ENCODE data around the gene GPR39.
"Not testable (repeated sequence)": the region's sequence is repeated elsewhere in the genome, so short reads cannot be mapped to it uniquely, and the experiment has no call there.

GPR39 gene

GRCh38 chr2:132391378-132391777, 25.2 kb upstream of the GPR39 start:
- TF ChIP-seq CTCF (conservative IDR thresholded peaks at IDR 0.05; ENCODE audit: low read depth, low read length), result no peak

GRCh38 chr2:132392221-132392620, 24.4 kb upstream of the GPR39 start:
- Histone ChIP-seq H3K36me3 (ENCODE audit: insufficient read depth) (no peaks in the 10 kb centered on the region), H3K27me3 (ENCODE audit: insufficient read depth, low read depth) (no peaks in the 10 kb centered on the region), H3K4me1 (ENCODE audit: low read depth, poor library complexity, severe bottlenecking) (no peaks in the 10 kb centered on the region), H3K27ac (no peak overlapping the region), H3K4me2 (no peak overlapping the region), H4K20me1 (ENCODE audit: insufficient read depth) (no peaks in the 10 kb centered on the region), H2AFZ (ENCODE audit: low read depth) (no peak overlapping the region), H3K9ac (no peak overlapping the region), H3K79me2 (ENCODE audit: insufficient read depth, low read depth) (no peaks in the 10 kb centered on the region), H3K4me3 (IDR thresholded peaks at IDR 0.05; ENCODE audit: insufficient read depth, low read depth, low read length) (no peak overlapping the region)
- TF ChIP-seq CTCF (conservative IDR thresholded peaks at IDR 0.05; ENCODE audit: low read depth, low read length), result no peak

More at GRCh38 chr2:132391378-132391777, 25.2 kb upstream of the GPR39 start:
- no peak overlapping the region for H2AFZ ChIP-seq (ENCODE audit: low read depth)
- H3K9ac ChIP-seq, result no peak overlapping the region
- H4K20me1 ChIP-seq (ENCODE audit: insufficient read depth), result no peaks in the 10 kb centered on the region
- H3K4me1 ChIP-seq (ENCODE audit: low read depth, poor library complexity, severe bottlenecking), result no peaks in the 10 kb centered on the region
- no peak overlapping the region for H3K27ac ChIP-seq
- no peaks in the 10 kb centered on the region for H3K27me3 ChIP-seq (ENCODE audit: insufficient read depth, low read depth)
- no peaks in the 10 kb centered on the region for H3K36me3 ChIP-seq (ENCODE audit: insufficient read depth)
- H3K79me2 ChIP-seq (ENCODE audit: insufficient read depth, low read depth), result no peaks in the 10 kb centered on the region
- no peak overlapping the region for H3K4me3 ChIP-seq (IDR thresholded peaks at IDR 0.05; ENCODE audit: insufficient read depth, low read depth, low read length)
- H3K4me2 ChIP-seq, result no peak overlapping the region

GRCh38 chr2:132392879-132393278, 23.7 kb upstream of the GPR39 start:
- Histone ChIP-seq H3K9ac (no peak overlapping the region), H3K4me1 (ENCODE audit: low read depth, poor library complexity, severe bottlenecking) (no peaks in the 10 kb centered on the region), H4K20me1 (ENCODE audit: insufficient read depth) (no peaks in the 10 kb centered on the region), H3K27me3 (ENCODE audit: insufficient read depth, low read depth) (no peaks in the 10 kb centered on the region), H2AFZ (ENCODE audit: low read depth) (no peak overlapping the region), H3K27ac (no peak overlapping the region), H3K4me2 (no peak overlapping the region), H3K79me2 (ENCODE audit: insufficient read depth, low read depth) (no peaks in the 10 kb centered on the region), H3K36me3 (ENCODE audit: insufficient read depth) (no peaks in the 10 kb centered on the region), H3K4me3 (IDR thresholded peaks at IDR 0.05; ENCODE audit: insufficient read depth, low read depth, low read length) (no peak overlapping the region)
- TF ChIP-seq CTCF (conservative IDR thresholded peaks at IDR 0.05; ENCODE audit: low read depth, low read length), result no peak

- not testable (repeated sequence) for H2AFZ ChIP-seq (ENCODE audit: low read depth); H3K36me3 ChIP-seq (ENCODE audit: insufficient read depth); H4K20me1 ChIP-seq (ENCODE audit: insufficient read depth); H3K4me2 ChIP-seq; H3K9ac ChIP-seq; H3K27ac ChIP-seq; H3K4me1 ChIP-seq (ENCODE audit: low read depth, poor library complexity, severe bottlenecking); H3K27me3 ChIP-seq (ENCODE audit: insufficient read depth, low read depth); H3K4me3 ChIP-seq (IDR thresholded peaks at IDR 0.05; ENCODE audit: insufficient read depth, low read depth, low read length); H3K79me2 ChIP-seq (ENCODE audit: insufficient read depth, low read depth)
These were observed 19.6 kb upstream of the GPR39 start for GRCh38 chr2:132397042-132397441.

- Histone ChIP-seq H3K4me2 (no peak overlapping the region), H4K20me1 (ENCODE audit: insufficient read depth) (no peaks in the 10 kb centered on the region), H3K79me2 (ENCODE audit: insufficient read depth, low read depth) (no peaks in the 10 kb centered on the region), H3K27ac (no peak overlapping the region), H2AFZ (ENCODE audit: low read depth) (no peak overlapping the region), H3K27me3 (ENCODE audit: insufficient read depth, low read depth) (no peaks in the 10 kb centered on the region), H3K9ac (no peak overlapping the region), H3K36me3 (ENCODE audit: insufficient read depth) (no peaks in the 10 kb centered on the region), H3K4me1 (ENCODE audit: low read depth, poor library complexity, severe bottlenecking) (no peaks in the 10 kb centered on the region), H3K4me3 (IDR thresholded peaks at IDR 0.05; ENCODE audit: insufficient read depth, low read depth, low read length) (no peak overlapping the region)
- TF ChIP-seq CTCF (conservative IDR thresholded peaks at IDR 0.05; ENCODE audit: low read depth, low read length), result no peak
These were observed 16.3 kb upstream of the GPR39 start for GRCh38 chr2:132400169-132400900.
